Fibroblast of mammary gland (primary cell): ENCODE measurements around the gene ID2.

Experiments
- DNase-seq: peaks from one replicate; pipeline ENCODE4 v3.0.0-alpha.2; 2010; ENCODE audit warnings: low read depth
- H3K4me3 ChIP-seq: 2 replicates; pipeline ENCODE4 v1.5.1; 2011; ENCODE audit warnings: low read depth, mild to moderate bottlenecking, low read length, moderate library complexity; ENCODE audit not compliant: control insufficient read depth
- TF ChIP-seq, protein P1 (sequence below): conservative IDR thresholded peaks from 2 replicates; pipeline ENCODE4 v1.5.1; 2011; ENCODE audit warnings: low read depth, low read length, inconsistent platforms; ENCODE audit not compliant: control insufficient read depth, insufficient read depth

ID2 gene

DNA sequence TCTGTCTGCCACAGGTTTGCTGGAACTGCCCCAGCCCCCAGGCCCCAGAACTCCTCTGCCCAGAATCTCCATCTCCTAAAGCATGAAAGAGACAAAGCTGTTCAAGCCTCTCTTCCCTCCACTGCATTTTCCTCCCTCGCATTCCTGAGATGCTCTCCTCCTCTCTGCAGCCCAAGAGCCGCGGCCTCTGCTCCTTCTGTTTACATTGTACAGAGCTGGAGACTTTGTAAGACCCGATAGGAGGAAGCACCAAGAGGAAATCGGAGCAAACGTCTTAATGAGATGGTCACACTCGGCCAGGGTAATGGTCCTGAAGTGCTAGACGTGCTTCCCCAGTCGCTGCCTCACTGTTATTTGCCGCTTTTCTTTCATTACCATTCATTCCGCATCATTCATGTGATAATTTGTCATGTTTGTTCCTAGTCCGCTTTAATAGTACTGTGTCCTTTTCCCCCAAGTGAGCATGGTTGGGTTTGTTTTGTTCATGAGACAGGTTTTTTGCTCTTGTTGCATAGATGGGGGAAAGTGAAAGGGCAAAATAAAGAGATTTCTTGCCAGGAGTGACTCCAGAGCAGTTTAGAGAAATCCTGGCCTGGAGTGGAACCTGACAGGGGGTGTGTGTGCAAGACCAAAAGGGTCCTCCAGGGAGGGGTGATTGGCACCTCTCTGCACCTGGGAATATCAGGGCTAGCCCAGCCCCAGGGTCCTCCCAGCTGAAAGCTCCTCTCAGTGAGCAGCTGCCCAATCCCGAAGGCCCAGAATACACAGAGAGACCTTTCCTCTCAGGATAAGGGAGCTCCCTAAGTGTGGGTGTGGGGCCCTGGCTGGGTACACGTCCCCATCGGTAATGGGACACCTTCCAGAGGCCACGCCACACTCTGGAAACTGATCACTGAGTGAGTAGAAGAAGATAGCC lies 44.9 kb upstream of the ID2 start:
- TF ChIP-seq, protein P1, sequence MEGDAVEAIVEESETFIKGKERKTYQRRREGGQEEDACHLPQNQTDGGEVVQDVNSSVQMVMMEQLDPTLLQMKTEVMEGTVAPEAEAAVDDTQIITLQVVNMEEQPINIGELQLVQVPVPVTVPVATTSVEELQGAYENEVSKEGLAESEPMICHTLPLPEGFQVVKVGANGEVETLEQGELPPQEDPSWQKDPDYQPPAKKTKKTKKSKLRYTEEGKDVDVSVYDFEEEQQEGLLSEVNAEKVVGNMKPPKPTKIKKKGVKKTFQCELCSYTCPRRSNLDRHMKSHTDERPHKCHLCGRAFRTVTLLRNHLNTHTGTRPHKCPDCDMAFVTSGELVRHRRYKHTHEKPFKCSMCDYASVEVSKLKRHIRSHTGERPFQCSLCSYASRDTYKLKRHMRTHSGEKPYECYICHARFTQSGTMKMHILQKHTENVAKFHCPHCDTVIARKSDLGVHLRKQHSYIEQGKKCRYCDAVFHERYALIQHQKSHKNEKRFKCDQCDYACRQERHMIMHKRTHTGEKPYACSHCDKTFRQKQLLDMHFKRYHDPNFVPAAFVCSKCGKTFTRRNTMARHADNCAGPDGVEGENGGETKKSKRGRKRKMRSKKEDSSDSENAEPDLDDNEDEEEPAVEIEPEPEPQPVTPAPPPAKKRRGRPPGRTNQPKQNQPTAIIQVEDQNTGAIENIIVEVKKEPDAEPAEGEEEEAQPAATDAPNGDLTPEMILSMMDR = no peak
- H3K4me3 ChIP-seq = no peak overlapping the region
- no peak for DNase-seq

DNA sequence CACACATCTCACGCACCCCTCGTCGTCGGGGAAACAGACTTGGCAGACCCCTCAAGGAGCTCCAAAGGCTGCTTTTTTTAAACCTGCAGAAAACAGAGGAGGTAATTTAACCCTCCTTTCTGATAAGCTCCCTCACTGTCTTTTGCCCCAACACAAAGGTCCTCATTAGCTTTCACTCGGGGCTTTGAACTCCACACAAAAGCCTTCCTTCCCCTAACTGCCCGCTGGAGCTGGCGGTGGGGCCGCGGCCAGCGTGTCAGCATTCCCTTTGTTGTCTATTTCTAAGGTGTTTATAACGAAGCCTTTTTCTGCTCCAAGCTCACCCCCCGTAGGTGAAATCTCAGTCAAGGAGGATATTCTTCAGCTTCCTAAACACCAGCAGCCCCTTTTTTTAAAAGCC lies 43.5 kb upstream of the ID2 start:
- TF ChIP-seq, protein P1 = no peak
- no peak for DNase-seq
- no peak overlapping the region for H3K4me3 ChIP-seq

DNA sequence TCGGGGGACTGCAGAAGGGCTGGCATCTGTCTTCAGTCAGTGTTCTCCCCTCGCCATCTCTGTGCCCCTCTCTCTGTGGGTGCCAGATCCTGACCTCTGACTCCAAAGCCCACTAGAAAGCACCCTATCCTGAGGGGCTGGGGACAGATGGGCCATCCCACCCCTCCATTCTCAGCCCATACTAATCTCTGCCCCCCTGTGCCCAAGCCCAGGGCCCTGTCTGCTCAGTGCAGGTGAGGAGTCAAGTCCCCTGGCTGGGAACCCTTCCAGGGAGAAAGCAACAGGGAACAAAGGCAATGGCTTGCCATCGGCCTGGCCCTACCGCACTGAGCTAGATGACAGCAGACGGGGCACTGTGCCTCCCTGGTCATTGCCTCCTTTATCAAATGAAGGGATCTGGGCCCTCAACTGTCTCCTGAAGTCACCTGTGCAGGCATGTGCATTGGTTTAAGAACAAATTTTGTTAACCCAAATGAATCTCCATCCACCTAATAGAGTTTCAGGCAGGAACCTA lies 42.7 kb upstream of the ID2 start:
- no peak overlapping the region for H3K4me3 ChIP-seq
- DNase-seq = no peak
- TF ChIP-seq, protein P1 = no peak

DNA sequence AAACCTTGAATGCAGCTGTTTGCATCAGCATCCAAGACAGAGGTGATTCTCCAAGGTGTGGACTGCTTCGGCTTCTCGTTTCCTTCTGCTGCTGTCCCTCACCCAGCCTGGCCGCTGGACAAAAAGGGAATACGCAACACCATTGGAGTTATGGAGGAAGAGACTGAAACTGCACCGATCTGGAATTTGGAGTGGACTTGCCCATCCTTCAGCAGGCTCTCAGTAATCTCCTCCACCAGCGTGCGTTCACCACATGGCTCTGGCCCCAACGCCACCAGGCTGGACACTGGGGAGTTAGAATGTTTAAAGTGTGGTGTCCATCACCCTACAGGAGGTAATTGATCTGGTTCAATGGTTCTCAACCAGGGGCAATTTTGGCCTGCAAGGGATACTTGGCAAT lies 41.4 kb upstream of the ID2 start:
- no peak for DNase-seq
- TF ChIP-seq, protein P1 = no peak

DNA sequence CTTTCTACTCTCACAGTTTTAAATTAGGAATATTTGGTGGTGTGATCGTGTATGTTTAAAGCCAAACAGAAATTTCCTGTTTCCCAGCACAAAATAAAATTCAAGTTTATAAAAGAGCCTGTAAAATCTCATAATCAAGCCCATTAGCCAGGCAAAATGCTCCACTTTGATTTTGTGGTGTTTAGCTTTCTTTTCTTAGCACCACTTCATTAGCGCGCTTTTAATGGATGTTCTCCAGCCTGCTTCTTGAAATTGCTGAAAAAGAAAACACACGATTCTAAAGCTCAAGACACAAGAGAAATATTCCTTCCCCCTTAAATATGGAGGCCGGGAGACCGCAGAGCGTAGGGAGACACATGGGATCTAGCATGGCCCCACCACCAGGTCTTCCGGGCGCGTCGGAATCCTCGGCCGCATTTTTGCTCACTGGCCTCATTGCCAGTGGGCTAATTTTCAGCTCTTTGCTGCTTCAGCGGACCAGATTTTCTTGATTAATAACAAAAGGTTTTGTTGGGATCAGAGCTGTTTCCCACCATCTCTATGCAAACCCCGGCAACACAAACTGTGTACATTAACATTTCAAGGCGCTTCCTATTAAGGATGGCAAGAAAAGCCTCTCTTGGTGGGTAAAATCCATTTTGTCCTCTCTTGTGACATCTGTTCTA lies 40.4 kb upstream of the ID2 start:
- no peak overlapping the region for H3K4me3 ChIP-seq
- no peak for DNase-seq
- TF ChIP-seq, protein P1 = no peak

More for the DNA sequence above, 41.4 kb upstream of the ID2 start:
- no peak overlapping the region for H3K4me3 ChIP-seq

DNA sequence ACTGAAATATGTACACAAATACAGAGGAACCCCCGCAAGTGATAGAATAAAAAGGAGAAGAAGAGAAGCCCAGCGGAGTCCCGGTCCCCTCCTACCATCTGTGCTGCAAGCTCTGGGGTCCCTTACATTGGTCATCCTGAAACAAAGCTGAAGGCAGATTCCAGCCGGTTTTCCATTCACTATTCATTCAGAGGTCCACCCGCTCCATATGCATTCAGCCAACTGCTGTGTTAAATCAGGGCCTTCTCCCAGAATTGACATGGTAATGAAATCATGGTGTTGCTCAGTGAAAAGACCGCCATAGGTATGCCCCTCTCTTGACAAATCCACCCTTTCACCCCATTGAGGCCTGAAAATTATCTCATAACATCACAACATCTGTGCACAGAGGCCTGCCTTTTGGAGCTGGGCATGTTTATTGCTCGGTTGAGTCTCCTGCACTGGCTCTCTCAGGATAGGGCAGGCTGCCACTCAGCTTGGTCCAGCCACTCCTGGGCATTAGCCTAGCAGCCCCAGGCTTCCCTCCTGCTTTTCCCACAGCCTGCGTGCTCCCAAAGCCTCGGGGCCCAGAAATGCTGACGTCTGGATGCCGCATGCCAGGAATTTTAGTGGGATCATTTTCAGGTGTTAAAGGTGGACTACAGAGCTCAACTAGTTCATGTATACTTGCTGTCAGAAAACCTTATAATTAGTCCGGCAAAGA lies 39.3 kb upstream of the ID2 start:
- DNase-seq = no peak
- TF ChIP-seq, protein P1 = no peak
- no peak overlapping the region for H3K4me3 ChIP-seq
